ENCODE results near the gene DGKD.

GRCh38 chr2:233458031-233458610, 103.8 kb downstream of the DGKD start:
- TF ChIP-seq CTCF (conservative IDR thresholded peaks at IDR 0.05 in 1 of 2, IDR thresholded peaks at IDR 0.05 in 1 of 2; ENCODE audit: low read depth in 1 of 2, low read length in 2 of 2) (no peak), EZH2 (IDR thresholded peaks at IDR 0.05; ENCODE audit: low read length, missing control alignments) (no peak)

Measured in fibroblast of lung (primary cell).